Thoracic aorta (tissue), 2 donors: ENCODE data around the gene ZCCHC8. TPM values are rescaled to one million over a fixed set of nuclear protein-coding genes. Genes with fewer than 3 reads are reported as not detected.
"Not testable (repeated sequence)": the region's sequence is repeated elsewhere in the genome, so short reads cannot be mapped to it uniquely, and the experiment has no call there.

Experiments used
- ATAC-seq: fragments of 150-250 bp; one replicate; pipeline ENCODE4 v1.8.0; 2017; ENCODE audit warnings: low read depth; ENCODE audit not compliant: insufficient number of reproducible peaks, low FRiP score
- DNase-seq: peaks from one replicate; pipeline ENCODE4 v3.0.0-alpha.2; 2020; ENCODE audit warnings: low spot score
- H3K27ac ChIP-seq, 2 donors: fragments of 200-600 bp; sonication (generic); 1 replicate in 1 of 2; 2 replicates in 1 of 2; pipeline ENCODE4 v1.5.1; 2016; ENCODE audit warnings: mild to moderate bottlenecking in 2 of 2, moderate library complexity in 2 of 2
- H3K27me3 ChIP-seq: fragments of 200-600 bp; sonication (generic); replicated peaks from 2 replicates; pipeline ENCODE4 v1.6.0; 2016; ENCODE audit warnings: mild to moderate bottlenecking; ENCODE audit not compliant: insufficient read depth
- H3K36me3 ChIP-seq: fragments of 200-600 bp; sonication (generic); one replicate; pipeline ENCODE4 v1.5.1; 2016
- H3K4me1 ChIP-seq, 2 donors: fragments of 200-600 bp; sonication (generic); 1 replicate in 1 of 2; 2 replicates in 1 of 2; pipeline versions ENCODE4 v1.5.1 to v1.6.0; 2016; ENCODE audit warnings: low read depth in 2 of 2, mild to moderate bottlenecking in 1 of 2; ENCODE audit not compliant: control insufficient read depth in 1 of 2
- H3K4me3 ChIP-seq: fragments of 200-600 bp; sonication (generic); 2 replicates; pipeline ENCODE4 v1.5.1; 2016; ENCODE audit warnings: mild to moderate bottlenecking
- H3K9me3 ChIP-seq: fragments of 200-600 bp; sonication (generic); 2 replicates; pipeline ENCODE4 v1.5.1; 2016
- CTCF ChIP-seq: fragments of 200-600 bp; sonication (generic); IDR thresholded peaks from one replicate; pipeline ENCODE4 v1.5.1; 2019; ENCODE audit warnings: antibody characterized with exemption
- total RNA-seq, 2 donors: library from RNA; depleted of rRNA; stranded (reverse); fragments of >200 nt; gene quantifications; one replicate each; pipeline versions ENCODE4 v1.1.0 to v1.2.3, GENCODE V29; 2016

The ZCCHC8 gene
- total RNA-seq, 2 donors from 2014 or later = 16.2 to 33.4 TPM

- no peaks in the 10 kb centered on the region for H3K27me3 ChIP-seq
- H3K27ac ChIP-seq = peak overlapping the region; percentile 94 to 96
- ATAC-seq (no peak), DNase-seq (no peak)
- TF ChIP-seq CTCF = no peak
- H3K4me1 ChIP-seq = peaks cover 8 to 35% of the 10 kb centered on the region in 2 donors
- peaks cover 16% of the 10 kb centered on the region for H3K36me3 ChIP-seq
- peak overlapping the region; percentile 91 for H3K4me3 ChIP-seq
- H3K9me3 ChIP-seq = no peaks in the 10 kb centered on the region
Measured at GRCh38 chr12:122501489-122501989, 807 bp upstream of the ZCCHC8 start.

GRCh38 chr12:122499991-122500684 lies 594 bp downstream of the ZCCHC8 start:
- peak overlapping the region; percentile 94 to 96 for H3K27ac ChIP-seq
- DNase-seq = peak; percentile 10
- TF ChIP-seq CTCF = no peak

GRCh38 chr12:122495258-122495657 lies 5.5 kb downstream of the ZCCHC8 start:
- no peak overlapping the region for H3K27ac ChIP-seq
- no peaks in the 10 kb centered on the region for H3K9me3 ChIP-seq
- peaks cover 12 to 39% of the 10 kb centered on the region in 2 donors for H3K4me1 ChIP-seq
- peaks cover 23% of the 10 kb centered on the region for H3K36me3 ChIP-seq
- no peaks in the 10 kb centered on the region for H3K27me3 ChIP-seq
- ATAC-seq (no peak), DNase-seq (no peak)
- TF ChIP-seq CTCF = no peak
- no peak overlapping the region for H3K4me3 ChIP-seq

More at GRCh38 chr12:122499991-122500684, 594 bp downstream of the ZCCHC8 start:
- Histone ChIP-seq H3K27me3 (no peaks in the 10 kb centered on the region), H3K9me3 (no peaks in the 10 kb centered on the region), H3K4me1 (peaks cover 12 to 37% of the 10 kb centered on the region in 2 donors), H3K4me3 (peak overlapping the region; percentile 91), H3K36me3 (peaks cover 5% of the 10 kb centered on the region)
- ATAC-seq = peak; percentile 53

GRCh38 chr12:122493222-122493621 lies 7.5 kb downstream of the ZCCHC8 start:
- H3K27me3 ChIP-seq, H3K9me3 ChIP-seq, H3K27ac ChIP-seq, ATAC-seq, H3K4me3 ChIP-seq, DNase-seq: not testable (repeated sequence)
- peaks cover 36% of the 10 kb centered on the region for H3K36me3 ChIP-seq
- H3K4me1 ChIP-seq = peaks cover 9 to 25% of the 10 kb centered on the region in 2 donors

- Histone ChIP-seq H3K4me1 (peaks cover 4 to 12% of the 10 kb centered on the region in 2 donors), H3K9me3 (no peaks in the 10 kb centered on the region), H3K27ac (no peak overlapping the region), H3K27me3 (no peaks in the 10 kb centered on the region), H3K36me3 (peaks cover 46% of the 10 kb centered on the region), H3K4me3 (no peak overlapping the region)
- ATAC-seq (no peak), DNase-seq (no peak)
- no peak for TF ChIP-seq CTCF
Measured at GRCh38 chr12:122491991-122492390, 8.7 kb downstream of the ZCCHC8 start.
